KG1 (cell line): ENCODE data around the gene MTHFSD.

Experiments used
- DNase-seq: peaks from one replicate; lab custom pipeline; 2025; lab: John Stamatoyannopoulos, UW

Gene MTHFSD

DNA sequence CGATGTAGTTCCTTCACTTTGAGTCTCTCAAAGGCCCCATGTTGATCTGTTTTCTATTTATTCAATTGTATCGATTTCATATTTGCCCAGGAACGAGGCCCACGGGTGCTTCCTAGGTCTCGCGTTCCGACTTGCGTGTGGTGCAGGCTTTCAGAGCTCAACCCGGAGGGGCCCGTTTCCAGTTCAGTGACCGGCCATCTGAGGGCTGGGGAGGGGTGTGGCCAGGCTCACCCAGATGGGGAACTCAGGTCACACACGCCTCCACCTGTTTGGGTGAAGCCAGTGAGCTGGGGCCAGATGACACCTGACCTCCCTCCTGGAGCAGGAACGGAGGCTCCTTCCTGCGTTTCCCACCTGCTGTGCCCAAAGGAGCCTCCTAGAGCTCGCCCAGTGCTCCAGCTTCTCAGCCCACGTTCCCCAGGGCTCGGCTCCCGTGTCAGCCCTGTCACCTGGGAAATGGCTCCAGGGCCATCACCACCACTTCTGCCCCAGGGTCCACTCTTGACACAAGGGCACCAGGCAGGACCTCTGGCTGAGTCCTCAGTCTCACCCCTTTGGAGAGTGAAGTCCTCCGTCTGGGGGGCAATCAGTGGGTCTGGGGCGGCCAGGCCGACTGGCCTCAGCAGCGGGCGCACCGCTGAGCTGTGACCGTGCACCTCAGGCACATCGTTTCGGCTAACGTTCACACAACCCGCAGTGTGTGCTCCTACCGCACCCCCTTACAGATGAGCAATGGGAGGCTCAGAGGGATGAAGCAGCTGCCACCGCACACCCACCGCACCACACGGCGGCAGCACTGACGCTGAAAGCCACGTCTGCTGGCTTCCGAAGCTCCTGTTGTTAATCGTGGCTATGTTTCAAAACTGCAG, 26.7 kb downstream of the MTHFSD start:
- DNase-seq: no peak

DNA sequence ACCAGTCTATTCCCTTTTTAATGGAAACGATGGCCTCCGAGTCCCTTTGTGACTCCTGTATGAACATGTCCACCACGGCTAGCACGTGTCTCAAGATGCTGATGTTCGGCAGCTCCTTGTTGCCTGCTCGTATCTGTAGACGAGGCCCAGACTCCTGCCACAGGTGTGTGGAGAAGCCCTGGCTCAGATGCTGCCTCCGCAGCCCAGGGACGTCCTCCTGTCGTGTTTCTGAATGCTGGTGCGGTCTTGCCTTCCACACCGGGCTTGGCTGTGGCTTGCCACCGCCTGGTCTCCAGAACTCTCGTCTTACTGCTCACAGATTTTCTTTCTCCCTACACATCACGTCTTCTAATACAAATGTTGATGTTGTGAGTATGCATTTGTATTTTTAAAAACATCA, 27.7 kb downstream of the MTHFSD start:
- DNase-seq: no peak

DNA sequence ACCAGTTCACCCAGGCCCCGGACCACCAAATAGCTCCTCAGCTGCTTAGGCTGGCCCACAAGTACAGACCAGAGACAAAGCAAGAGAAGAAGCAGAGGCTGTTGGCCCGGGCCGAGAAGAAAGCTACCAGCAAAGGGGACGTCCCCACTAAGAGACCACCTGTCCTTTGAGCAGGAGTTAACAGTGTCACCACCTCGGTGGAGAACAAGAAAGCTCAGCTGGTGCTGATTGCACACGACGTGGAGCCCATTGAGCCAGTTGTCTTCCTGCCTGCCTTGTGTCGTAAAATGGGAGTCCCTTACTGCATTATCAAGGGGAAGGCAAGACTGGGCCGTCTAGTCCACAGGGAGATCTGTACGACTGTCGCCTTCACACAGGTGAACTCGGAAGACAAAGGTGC, 29.3 kb downstream of the MTHFSD start:
- no peak for DNase-seq

DNA sequence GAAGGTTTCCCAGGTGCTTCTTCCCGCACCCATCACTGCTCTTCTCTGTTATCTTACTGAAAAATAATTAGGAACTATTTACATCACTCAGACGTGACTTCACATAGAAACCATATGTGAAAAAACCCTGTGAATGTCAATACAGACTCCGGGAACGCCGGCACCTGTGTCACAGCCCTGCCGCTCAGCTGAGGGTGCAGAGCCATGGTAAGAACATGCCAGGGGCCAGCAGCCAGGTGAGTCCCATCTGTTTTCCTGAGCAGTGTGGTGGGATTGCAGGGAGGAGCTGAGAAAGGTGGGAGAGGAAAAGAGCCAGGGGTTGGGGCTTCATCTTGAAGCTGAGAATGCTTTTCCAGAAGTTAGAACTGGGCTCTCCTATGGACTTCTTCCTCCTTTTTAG, 31.0 kb downstream of the MTHFSD start:
- no peak for DNase-seq

DNA sequence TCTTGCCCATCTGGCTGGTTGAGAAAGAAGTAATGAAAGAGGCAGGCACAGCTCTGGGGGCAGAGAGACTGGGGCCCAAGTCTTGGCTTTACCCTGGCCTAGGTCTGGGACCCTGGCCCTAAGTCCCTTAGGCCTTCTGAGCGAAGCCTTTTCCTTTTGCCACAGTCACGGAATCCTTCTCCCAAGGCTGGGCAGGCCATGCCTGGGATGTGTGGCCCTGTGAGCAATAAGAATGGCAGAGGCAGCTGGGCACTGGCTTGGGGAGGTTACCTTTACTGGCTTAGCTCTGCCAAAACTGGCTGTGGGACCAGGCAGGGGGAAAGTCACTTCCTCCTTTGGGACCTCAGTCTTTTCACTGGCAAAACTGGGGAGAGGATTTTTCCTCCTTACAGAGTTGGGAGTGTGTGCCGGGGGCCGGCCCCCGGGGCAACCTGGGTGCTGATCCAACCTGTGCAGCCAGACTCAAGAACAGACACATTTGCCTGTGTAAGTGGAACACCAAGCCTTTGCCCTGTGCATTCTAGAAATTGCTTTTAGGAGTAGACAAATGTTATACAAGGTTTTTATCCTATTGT, 31.8 kb downstream of the MTHFSD start:
- no peak for DNase-seq

DNA sequence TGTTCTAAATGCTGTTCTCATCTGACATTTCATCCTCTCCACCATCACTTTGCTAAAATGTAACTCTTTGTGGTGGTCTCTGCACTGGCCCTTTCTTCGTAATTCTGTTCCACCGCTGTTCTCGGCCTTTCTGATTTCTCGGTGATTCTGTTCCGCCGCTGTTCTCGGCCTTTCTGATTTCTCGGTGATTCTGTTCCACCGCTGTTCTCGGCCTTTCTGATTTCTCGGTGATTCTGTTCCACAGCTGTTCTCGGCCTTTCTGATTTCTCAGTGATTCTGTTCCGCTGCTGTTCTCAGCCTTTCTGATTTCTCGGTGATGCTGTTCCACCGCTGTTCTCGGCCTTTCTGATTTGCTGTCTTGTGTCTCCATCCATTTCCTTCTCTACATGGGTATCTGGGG, 32.4 kb downstream of the MTHFSD start:
- no peak for DNase-seq

DNA sequence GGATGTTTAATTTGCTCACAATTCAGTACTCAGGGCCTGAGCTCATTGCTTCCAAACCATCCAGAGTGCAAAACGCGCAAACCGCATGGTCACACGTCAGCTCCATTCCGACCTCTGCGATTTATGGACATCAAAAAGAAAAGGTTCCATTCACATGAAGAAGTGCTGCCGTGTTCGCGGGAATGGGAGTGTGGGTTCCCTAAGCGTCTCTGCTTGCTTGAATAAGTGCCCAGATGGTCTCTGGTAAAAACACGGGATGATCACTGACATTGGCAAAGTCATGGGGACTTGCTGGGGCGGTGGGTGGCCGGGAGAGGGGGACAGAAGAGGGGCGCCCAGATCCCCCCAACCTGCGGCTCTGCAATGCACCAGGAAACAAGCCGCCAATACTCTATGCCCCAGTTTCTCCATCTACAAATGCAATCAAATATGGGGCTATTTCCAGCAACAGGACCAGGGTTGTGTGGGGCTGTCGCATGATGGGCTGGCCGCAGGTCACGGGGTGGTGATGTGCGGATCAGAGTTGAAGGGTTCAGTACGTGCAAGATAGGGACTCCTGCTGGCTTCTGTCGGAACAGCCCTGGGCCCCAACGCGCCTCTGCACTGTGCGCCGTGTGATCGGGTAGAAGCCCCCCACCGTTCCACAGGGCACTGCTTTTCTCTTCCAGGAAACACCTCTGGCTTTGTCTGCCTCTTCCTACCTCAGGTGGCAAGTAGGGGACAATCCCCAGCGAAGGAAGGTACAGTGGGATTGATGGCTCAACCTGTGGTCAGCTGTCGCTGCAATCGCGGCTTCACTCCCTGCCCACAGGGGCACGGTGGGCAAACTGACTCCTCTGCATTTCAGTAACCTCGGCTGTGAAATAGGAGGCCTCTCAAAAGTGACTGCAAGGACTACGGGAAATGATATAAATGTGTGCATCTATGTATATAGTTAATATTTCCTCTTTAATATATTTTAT, 33.5 kb downstream of the MTHFSD start:
- DNase-seq: no peak

DNA sequence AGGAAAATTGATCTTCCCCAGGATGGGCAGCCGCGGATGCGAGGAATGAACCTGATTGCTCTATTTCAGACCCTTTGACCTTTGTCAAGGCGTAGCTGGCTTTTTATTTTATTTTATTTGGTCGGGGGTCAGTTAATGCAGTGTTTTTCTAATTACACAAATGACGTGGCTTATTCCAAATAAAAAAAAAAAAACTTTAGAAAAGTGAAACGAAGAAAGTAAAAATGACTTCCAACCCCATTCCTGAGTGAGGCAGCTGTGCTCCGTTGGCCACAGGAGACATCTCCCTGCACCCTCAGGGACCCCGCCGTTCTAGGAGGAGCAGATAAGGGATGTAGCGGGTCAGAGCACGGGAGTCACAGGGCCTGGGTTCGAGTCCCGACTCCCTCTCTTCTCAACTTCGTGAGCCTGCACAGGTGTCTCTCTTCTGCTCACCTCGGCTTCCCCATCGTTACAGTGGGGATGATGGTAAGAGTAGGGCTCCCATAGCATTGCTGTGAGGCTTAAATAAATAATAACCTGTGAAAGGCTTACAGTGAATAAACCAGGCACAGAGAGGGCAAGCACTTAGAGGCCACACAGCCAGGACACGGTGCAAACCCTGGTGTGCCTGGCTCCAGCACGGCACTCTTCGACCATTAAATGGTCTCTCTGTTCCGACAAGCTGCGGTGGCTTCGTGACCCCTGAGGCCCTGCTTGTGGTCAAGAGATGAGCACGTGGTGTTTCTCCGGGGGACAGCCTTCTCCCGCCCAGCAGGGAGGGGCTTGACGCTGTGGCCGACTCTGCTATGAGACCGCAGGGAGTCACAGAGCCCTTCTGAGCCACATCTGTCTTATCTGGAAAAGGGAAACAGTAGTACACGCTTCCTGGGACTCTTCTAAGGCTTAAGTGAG, 34.5 kb downstream of the MTHFSD start:
- DNase-seq: no peak

DNA sequence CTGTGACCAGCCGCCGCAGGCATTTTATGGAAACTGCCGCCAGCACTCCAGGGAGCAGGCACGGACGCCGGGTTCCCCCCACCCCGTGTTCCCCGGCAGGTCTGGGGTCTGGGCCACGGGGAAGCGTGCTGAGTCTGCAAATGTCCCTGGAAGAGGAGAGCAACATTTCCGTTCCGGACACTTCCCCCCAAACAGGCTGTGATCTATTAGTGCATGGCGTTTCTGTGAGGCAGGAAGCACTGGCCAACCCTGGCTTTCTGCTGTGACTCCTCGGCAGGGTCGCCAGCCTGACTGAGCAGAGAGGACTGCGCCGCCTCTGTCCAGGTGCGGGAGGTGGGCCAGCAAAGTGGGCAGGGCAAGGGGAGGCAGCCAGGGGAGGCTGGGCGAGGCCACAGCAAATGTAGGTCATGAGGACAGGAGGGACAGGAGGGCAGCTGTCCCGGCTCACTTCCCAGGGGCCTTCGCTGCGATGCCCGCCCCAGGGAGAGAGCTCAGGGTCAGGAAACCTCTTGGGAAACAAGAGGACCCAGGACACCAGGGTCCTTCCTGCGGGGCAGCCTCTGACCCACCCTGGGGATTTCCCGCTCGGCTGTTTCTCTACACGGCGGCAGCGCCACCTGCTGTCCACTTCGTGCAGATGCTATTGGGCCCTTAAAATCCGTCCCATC, 35.3 kb downstream of the MTHFSD start:
- DNase-seq: no peak

DNA sequence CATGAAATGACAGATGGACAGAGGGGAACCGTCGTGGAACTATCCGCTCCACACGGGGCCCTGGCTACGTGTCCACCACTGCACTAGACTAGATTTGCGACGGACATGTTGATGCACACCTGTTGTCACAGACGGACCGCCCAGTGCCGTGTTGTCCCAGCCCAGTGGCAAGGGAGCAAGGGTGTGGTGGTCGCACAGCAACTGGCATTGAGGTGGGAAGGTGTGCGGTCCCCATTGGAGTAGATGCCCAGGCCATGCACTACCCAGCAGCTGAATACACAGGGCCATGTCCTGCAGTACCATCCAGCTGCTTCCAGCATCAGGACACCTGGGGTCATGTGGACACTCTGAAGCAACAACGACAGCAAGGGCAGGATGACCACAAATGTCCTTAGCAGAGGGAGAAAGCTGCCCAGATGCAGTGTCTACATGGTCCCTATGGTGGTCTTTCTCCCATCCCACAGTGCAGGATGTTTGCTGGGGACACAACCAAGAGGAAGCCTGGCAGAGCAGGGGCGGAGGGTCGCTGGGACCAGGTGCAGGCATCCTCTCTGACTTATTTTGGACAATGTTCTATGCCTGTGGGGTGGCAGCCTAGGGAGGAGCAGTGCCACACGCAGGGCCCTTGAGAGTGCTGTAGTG, 35.9 kb downstream of the MTHFSD start:
- no peak for DNase-seq

DNA sequence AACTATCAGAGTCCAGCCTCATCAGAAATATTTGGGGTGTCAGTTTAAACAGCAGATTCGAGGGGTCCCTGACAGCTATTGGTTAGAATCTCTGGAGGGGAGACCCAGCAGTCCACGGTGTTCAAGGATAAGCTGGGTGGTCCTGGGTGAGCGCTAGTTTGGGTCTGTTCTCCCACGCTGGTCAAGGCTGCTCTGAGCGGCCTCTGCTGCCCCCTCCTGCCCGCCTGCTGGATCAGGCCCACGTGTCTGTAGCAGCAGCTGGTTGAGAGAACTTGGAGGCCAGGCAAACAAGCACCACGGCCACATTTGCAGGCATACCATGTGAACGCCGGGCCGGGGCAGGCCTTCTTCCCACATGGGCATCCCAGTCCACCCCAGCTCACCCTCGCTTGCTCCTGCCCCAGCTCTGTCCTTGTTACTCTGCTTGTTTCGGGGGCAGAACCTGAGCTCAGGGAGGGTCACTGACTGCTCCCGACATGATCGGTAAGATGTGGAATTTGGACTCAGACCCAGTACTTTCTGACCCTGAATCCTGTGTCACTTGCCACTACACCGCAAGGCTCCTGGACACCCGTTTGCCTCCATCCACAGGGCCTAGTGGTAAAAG, 37.3 kb downstream of the MTHFSD start:
- DNase-seq: no peak

DNA sequence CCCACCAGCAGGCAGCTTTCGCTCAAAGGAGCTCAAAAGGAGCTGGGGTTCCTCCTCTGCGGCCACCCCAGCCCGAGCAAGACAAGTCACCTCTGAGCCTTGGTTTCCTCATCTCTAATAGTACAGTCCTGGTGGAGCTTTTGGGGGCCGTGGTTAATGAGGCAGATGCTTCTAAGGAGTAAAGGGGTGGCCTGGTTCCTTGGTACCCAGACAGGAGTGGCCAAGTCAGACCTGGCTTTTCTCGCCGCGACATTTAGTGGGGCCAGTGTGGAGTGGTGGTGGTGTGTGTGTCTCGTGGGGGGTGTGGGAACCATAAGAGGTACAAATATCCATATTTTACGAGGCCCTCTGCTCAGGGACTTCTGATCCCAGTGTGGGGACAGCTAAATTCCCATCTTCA, 38.0 kb downstream of the MTHFSD start:
- no peak for DNase-seq

DNA sequence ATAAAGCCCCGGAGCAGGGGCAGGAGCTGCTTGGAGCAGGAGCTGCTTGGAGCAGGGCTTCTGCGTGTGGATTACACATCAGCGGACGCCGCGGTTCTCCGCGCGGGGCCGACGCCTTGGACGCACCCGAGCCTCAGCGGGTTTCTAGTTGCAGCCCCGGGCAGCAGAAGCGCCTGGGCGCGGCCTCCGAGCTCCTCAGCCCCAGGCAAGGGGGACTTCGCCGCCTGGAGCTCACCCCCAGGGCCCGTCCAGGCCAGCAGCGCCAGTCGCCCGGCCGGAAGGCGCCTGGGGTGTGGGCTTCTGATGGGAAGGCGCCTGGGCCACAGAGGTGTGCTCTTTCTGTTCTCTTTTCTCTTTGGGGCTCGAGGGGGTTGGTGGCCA, 38.4 kb downstream of the MTHFSD start:
- DNase-seq: no peak

DNA sequence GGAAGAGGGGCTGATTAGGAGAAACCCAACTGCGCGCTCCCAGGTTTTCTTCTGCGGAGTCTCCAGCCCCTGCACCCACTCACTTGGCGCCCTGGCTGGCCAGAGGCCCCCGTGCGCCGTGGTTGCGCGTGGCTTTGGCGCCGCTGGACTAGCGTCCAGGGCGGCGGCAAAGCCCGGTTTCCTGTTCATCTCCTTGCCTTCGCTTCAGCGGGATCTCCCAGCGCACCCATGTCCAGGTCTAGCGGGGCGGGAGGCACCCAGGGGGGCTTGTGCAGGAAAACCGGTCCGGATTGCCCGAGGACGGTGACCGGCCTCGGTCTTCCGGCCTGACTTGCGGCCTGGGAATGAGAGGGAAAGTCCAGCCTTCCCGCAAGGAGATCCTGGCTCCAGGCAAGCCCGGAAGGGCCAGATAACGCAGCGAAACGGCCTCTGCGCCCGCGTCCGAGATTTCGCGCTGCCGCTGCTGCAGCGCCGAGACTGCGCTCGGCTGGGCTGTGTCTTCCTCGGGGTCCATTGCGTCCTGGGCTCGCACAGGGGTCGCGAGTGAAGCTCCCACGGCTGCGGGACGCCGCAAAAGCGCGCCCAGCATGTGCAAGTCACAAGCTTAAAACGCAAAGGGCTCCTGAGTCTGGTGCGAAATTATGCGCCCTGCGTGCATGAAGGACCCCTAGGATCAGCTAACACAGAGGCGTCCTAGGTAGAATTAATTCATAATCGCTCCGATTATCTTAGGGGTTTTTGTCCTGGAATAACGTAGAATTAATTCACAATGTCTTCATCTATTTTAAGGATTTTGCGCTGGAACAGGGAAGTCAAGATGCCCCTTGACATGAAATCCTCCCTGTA, 39.0 kb downstream of the MTHFSD start:
- DNase-seq: no peak

DNA sequence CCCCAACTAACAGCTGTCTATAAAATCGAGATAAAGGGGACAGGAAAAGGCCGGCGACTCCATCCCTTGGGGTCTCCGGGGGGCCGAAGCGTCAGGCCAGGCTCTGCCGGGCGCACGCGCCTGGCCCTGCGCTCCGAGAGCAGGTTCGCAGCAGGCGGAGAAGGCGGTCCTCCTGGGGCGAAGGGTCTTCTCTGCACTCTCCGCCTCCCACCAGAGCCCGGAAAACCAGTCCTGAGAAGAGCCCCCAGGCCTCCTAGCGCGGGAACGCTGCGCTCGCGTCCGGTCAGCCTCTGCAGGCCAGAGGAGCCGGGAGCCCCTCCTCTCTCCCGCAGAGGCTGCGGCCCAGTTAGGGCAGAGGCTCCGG, 39.6 kb downstream of the MTHFSD start:
- no peak for DNase-seq

DNA sequence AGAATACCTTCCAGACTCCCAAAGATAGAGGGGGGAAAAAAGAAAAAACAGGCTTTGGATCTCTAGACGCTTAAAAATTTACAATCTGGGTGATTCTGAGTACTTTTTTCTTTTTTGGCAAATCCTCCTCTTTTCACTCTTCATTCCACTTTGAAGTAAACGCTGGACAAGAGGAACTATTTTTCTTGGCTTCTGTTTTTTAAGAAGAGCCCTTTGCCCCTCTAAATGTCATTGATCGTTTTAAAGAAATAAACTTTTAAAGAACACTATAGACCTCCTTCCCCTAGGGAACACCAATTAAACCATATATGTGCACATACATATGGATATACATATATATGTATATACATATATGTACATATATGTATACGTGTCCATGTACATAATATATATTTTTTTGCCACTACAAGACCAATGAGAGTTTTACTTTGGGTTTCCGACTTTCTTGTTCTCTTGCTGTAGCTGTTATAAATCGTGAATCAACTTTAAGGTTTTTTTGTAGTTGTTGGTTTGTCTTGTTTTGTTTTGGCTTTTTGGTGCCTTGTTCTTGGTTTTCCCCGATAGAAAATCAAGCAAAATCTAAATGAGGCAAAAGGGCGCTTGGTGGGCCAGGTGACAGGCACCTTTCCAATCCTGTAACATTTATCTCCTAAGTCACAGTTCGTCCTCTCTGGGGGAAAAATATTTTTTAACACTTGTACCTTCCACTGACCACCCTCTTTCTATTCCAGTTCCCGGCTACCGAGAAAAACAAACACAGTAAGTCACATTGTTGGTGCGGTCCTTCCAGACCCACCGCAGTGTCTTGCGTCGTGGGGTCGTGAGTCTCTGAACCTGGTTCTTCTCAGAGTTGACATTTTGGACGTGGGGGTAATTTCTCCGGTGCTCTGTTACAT, 40.3 kb downstream of the MTHFSD start:
- DNase-seq: no peak

DNA sequence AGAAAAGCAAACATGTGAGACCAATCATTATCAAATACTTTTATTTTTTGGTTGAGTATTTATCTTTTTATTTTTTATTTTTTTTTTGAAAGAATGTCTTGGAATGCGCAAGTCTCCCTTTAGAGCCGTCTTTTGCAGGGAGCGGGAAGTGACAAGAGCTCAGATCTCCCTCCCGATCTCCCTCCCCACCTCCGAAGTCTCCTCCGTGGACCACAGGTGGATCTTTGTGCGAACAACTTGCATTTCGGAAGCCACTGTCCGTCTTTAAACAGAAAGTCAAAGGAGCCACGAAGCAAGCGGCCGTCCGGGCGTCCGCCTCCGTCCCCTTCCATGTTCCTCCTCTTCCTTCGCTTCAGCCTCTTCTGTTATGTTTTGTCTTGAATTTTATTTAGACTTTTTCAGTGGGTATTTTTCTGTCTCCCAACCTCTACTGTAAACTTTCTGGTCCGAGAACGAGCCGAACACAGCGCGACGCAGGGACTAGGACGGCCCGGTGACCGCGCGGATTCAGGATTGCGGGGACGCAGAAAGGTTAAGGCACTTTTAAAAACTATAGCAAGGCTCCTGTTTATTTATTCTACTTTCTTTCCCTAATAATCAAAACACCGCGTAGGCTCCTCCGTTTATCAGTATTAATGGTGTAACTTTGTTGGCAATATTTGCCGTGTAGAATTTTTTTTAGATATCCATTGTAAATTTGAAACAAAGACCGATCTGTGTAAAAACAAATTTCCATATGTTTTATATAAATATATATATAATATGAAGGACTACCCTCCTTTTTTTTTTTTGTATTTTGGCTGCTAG, 41.4 kb downstream of the MTHFSD start:
- no peak for DNase-seq
